Loucy (cell line): ENCODE data around the gene BMAL1.
"Not testable (repeated sequence)": the region's sequence is repeated elsewhere in the genome, so short reads cannot be mapped to it uniquely, and the experiment has no call there.

ENCODE experiments used
- H2AFZ ChIP-seq: fragments of 200-600 bp; sonication (generic); 2 replicates; pipeline ENCODE4 v1.6.0; 2016; ENCODE audit warnings: antibody characterized with exemption, mild to moderate bottlenecking, low read length, moderate library complexity
- H3F3A ChIP-seq: fragments of 200-600 bp; 2 replicates; pipeline ENCODE4 v1.6.0; 2016; ENCODE audit warnings: antibody characterized with exemption, low read depth, mild to moderate bottlenecking
- H3K27me3 ChIP-seq: fragments of 200-600 bp; sonication (generic); 2 replicates; pipeline ENCODE4 v1.6.1; 2014; ENCODE audit warnings: low read length, mild to moderate bottlenecking; ENCODE audit not compliant: insufficient read depth, poor library complexity, severe bottlenecking
- H3K36me3 ChIP-seq: fragments of 200-600 bp; sonication (generic); 2 replicates; pipeline ENCODE4 v1.6.1; 2016; ENCODE audit warnings: low read length; ENCODE audit not compliant: insufficient read depth
- H3K4me1 ChIP-seq: fragments of 200-600 bp; sonication (generic); 2 replicates; pipeline ENCODE4 v1.5.1; 2014; ENCODE audit warnings: low read length, mild to moderate bottlenecking; ENCODE audit not compliant: insufficient read depth, poor library complexity, severe bottlenecking
- H3K4me2 ChIP-seq: fragments of 200-600 bp; sonication (generic); 2 replicates; pipeline ENCODE4 v1.6.0; 2014; ENCODE audit warnings: antibody characterized with exemption, low read length, low read depth, mild to moderate bottlenecking; ENCODE audit not compliant: poor library complexity, severe bottlenecking
- H3K4me3 ChIP-seq: fragments of 200-600 bp; sonication (generic); 2 replicates; pipeline ENCODE4 v1.5.1; 2014; ENCODE audit warnings: low read length, mild to moderate bottlenecking, mixed read lengths; ENCODE audit not compliant: poor library complexity, severe bottlenecking
- H3K79me2 ChIP-seq: fragments of 200-600 bp; sonication (generic); 2 replicates; pipeline ENCODE4 v1.6.1; 2014; ENCODE audit warnings: low read length; ENCODE audit not compliant: insufficient read depth
- H3K9ac ChIP-seq: fragments of 200-600 bp; sonication (generic); 2 replicates; pipeline ENCODE4 v1.6.0; 2014; ENCODE audit warnings: mild to moderate bottlenecking, low read depth, low read length, moderate library complexity; ENCODE audit not compliant: poor library complexity, severe bottlenecking
- H3K9me2 ChIP-seq: fragments of 200-600 bp; sonication (generic); replicated peaks from 2 replicates; pipeline ENCODE4 v1.6.1; 2016; ENCODE audit warnings: low read depth, low read length, mixed read lengths
- H3K9me3 ChIP-seq: fragments of 200-600 bp; sonication (generic); 2 replicates; pipeline ENCODE4 v1.6.1; 2014; ENCODE audit warnings: mild to moderate bottlenecking, antibody characterized with exemption, low read length, low read depth; ENCODE audit not compliant: insufficient read depth
- H4K20me1 ChIP-seq: fragments of 200-600 bp; sonication (generic); 2 replicates; pipeline ENCODE4 v1.6.0; 2014; ENCODE audit warnings: antibody characterized with exemption, low read length, mild to moderate bottlenecking; ENCODE audit not compliant: insufficient read depth, poor library complexity, severe bottlenecking
- CTCF ChIP-seq: fragments of 200-600 bp; sonication (generic); conservative IDR thresholded peaks from 2 replicates; pipeline ENCODE4 v1.5.1; 2014; ENCODE audit warnings: mild to moderate bottlenecking, antibody characterized with exemption, low read length
- EZH2phosphoT487 ChIP-seq: fragments of 200-600 bp; IDR thresholded peaks from 2 replicates; pipeline ENCODE4 v1.6.1; 2018; ENCODE audit warnings: antibody characterized with exemption, mild to moderate bottlenecking, moderate library complexity, borderline replicate concordance

BMAL1 gene

DNA sequence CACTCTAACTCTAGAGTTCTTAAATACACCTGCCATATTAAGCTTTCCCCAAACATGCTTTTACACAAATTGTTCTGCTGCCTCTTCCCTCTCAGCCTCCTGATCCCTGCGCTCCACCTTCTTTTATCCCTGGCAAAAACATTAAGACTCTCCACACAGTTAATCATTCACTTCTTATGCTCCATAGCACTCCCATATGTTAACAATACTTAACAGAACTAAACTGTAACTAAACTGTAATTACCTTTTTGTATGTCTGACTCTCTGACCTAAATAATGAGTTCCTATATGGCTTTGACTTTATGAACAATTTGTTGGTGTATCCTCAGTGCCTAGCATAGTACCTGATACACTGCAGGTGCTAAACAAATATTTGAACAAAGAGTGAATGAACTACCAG, 113.6 kb downstream of the BMAL1 start:
- Histone ChIP-seq H2AFZ (no peak overlapping the region), H4K20me1 (no peaks in the 10 kb centered on the region), H3F3A (no peaks in the 10 kb centered on the region), H3K9ac (no peak overlapping the region), H3K9me2 (no peaks in the 10 kb centered on the region), H3K36me3 (peaks cover 33% of the 10 kb centered on the region; the same call in 1 of the 2 replicates), H3K27me3 (no peaks in the 10 kb centered on the region), H3K9me3 (no peaks in the 10 kb centered on the region), H3K79me2 (no peaks in the 10 kb centered on the region), H3K4me3 (no peak overlapping the region), H3K4me2 (no peak overlapping the region), H3K4me1 (no peaks in the 10 kb centered on the region)
- TF ChIP-seq EZH2phosphoT487 = no peak
- TF ChIP-seq CTCF = no peak

GRCh38 chr11:13398335-13398734, 120.7 kb downstream of the BMAL1 start:
- H2AFZ ChIP-seq, H3K4me3 ChIP-seq, H3K4me2 ChIP-seq, H3K4me1 ChIP-seq, H3K9ac ChIP-seq, H3K9me2 ChIP-seq, H3K27me3 ChIP-seq, H4K20me1 ChIP-seq, H3K79me2 ChIP-seq, H3K9me3 ChIP-seq, H3F3A ChIP-seq: not testable (repeated sequence)
- H3K36me3 ChIP-seq = peaks cover 22% of the 10 kb centered on the region; the same call in 1 of the 2 replicates

DNA sequence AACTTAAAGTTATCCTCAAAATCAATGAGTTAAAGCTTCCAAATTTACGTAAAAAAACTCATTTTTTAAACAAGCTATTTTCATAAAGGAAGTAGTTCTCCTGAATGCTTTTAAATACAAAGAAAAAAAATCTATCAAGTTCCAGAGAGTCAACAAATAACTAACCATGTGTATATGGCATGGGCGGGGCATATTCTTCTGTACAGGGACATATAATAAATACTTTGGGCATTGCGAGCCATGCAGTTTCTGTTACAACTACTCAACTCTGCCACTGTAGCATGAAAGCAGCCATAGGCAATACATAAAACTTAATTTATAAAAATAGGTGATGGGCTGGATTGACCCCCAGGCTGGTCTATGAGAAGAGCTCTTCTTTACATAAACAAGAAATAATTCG, 127.6 kb downstream of the BMAL1 start:
- no peaks in the 10 kb centered on the region for H3K4me1 ChIP-seq
- no peaks in the 10 kb centered on the region for H3K9me2 ChIP-seq
- no peak for TF ChIP-seq EZH2phosphoT487
- H3K4me2 ChIP-seq = no peak overlapping the region
- H3K4me3 ChIP-seq = no peak overlapping the region
- H4K20me1 ChIP-seq = no peaks in the 10 kb centered on the region
- H3K27me3 ChIP-seq = no peaks in the 10 kb centered on the region
- peaks cover 57% of the 10 kb centered on the region for H3K36me3 ChIP-seq
- no peaks in the 10 kb centered on the region for H3F3A ChIP-seq
- H3K9ac ChIP-seq = no peak overlapping the region
- H2AFZ ChIP-seq = no peak overlapping the region
- H3K9me3 ChIP-seq = no peaks in the 10 kb centered on the region
- no peaks in the 10 kb centered on the region for H3K79me2 ChIP-seq

- Histone ChIP-seq H3K4me3 (no peak overlapping the region), H3K79me2 (no peaks in the 10 kb centered on the region), H2AFZ (no peak overlapping the region), H4K20me1 (no peaks in the 10 kb centered on the region), H3K9ac (no peak overlapping the region), H3K4me1 (no peaks in the 10 kb centered on the region), H3F3A (no peaks in the 10 kb centered on the region), H3K36me3 (peaks cover 67% of the 10 kb centered on the region), H3K9me3 (no peaks in the 10 kb centered on the region), H3K27me3 (no peaks in the 10 kb centered on the region), H3K4me2 (no peak overlapping the region), H3K9me2 (no peaks in the 10 kb centered on the region)
- TF ChIP-seq CTCF = no peak
- no peak for TF ChIP-seq EZH2phosphoT487
Observed at GRCh38 chr11:13415201-13415600, 137.6 kb downstream of the BMAL1 start.
